ENCODE results near the gene STARD9. TPM values are rescaled to one million over a fixed set of nuclear protein-coding genes. Genes with fewer than 3 reads are reported as not detected.

STARD9 gene
- total and polyA plus RNA-seq, 10 of the 15 experiments (the other 5 are each of a cell fraction or from before 2014, with no cell fraction given), result 0.58 to 11.5 (median 6.1) TPM

DNA sequence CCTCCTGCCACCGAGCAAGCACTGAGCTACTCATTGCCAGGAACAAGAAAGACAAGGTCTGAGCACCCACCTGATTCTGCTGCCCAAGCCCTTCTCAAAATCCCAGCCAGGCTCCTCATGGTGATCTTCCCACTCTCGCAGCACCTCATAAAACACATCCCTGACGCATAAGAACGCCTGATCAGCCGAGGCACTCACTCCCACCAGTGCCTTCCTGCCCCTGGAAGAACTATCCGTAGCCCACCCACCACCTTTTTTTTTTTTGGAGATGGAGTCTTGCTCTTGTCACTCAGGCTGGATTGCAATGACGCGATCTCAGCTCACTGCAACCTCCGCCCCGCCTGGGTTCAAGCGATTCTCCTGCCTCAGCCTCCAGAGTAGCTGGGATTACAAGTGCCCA is 157.6 kb downstream of the STARD9 start:
- ATAC-seq (no peak), DNase-seq (ENCODE audit: low read depth, low spot score) (no peak), FAIRE-seq (no peak)
- no peak overlapping the region for H3K27ac ChIP-seq (ENCODE audit: control insufficient read depth, insufficient read depth)
- in situ Hi-C loops (cut with MboI), result no loop called here
- no peak overlapping the region for H3K4me2 ChIP-seq (ENCODE audit: control insufficient read depth, insufficient read depth)
- peaks cover 6% of the 10 kb centered on the region for H3K79me2 ChIP-seq (ENCODE audit: control insufficient read depth, insufficient read depth, low read length)
- H3K27me3 ChIP-seq (replicated peaks in 1 of 2; ENCODE audit: control insufficient read depth in 2 of 2, insufficient read depth in 2 of 2, low read length in 1 of 2), result no peaks in the 10 kb centered on the region
- H3K36me3 ChIP-seq (ENCODE audit: control insufficient read depth in 2 of 2, insufficient read depth in 2 of 2, low read length in 1 of 2), result peaks cover 8 to 15% of the 10 kb centered on the region in 2 experiments; a peak in 3 of 4 replicates
- no peaks in the 10 kb centered on the region for H4K20me1 ChIP-seq (ENCODE audit: control insufficient read depth, insufficient read depth)
- POLR2A ChIA-PET, result interaction anchor here (0.7 kb wide), 1 partner anchor 10 kb away, joined by 3 read pairs; no protein-coding TSS in a partner anchor
- no TSS peak for BruUV-seq (replicated peaks)
- no peak overlapping the region for H3K4me3 ChIP-seq
- intact Hi-C loops (cut with micrococcal nuclease; ENCODE audit: unreplicated experiment), result loop anchor here (10.0 kb wide), 1 partner anchor 192 kb away; the partner anchor contains the start of gene TTBK2
- H3K9ac ChIP-seq (ENCODE audit: control insufficient read depth, insufficient read depth, low read length), result no peak overlapping the region
- SMC1A ChIA-PET (ENCODE audit: uncharacterized antibody, unreplicated experiment), result no interaction called here
- RAD21 ChIA-PET (ENCODE audit: unreplicated experiment), result interaction anchor here (1.4 kb wide), 1 partner anchor 193 kb away, joined by 3 read pairs; no protein-coding TSS in a partner anchor
- no peaks in the 10 kb centered on the region for H3K9me3 ChIP-seq (replicated peaks; ENCODE audit: control insufficient read depth, insufficient read depth, low read length)
- CTCF ChIA-PET, result interaction anchor here (0.6 to 6.2 kb wide), 2 partner anchors 111 to 193 kb away, joined by 3 to 26 read pairs; no protein-coding TSS in a partner anchor
- peaks cover 18% of the 10 kb centered on the region for H3K4me1 ChIP-seq (ENCODE audit: control insufficient read depth, insufficient read depth, low read length)
- no peak for TF ChIP-seq GATAD2B (conservative IDR thresholded peaks at IDR 0.05; ENCODE audit: low read depth)
- TF ChIP-seq NFXL1 (IDR thresholded peaks at IDR 0.05; ENCODE audit: borderline replicate concordance), result no peak
- TF ChIP-seq, protein P1, sequence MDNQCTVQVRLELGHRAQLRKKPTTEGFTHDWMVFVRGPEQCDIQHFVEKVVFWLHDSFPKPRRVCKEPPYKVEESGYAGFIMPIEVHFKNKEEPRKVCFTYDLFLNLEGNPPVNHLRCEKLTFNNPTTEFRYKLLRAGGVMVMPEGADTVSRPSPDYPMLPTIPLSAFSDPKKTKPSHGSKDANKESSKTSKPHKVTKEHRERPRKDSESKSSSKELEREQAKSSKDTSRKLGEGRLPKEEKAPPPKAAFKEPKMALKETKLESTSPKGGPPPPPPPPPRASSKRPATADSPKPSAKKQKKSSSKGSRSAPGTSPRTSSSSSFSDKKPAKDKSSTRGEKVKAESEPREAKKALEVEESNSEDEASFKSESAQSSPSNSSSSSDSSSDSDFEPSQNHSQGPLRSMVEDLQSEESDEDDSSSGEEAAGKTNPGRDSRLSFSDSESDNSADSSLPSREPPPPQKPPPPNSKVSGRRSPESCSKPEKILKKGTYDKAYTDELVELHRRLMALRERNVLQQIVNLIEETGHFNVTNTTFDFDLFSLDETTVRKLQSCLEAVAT (IDR thresholded peaks at IDR 0.05), result no peak
- TF ChIP-seq RBBP5 (conservative IDR thresholded peaks at IDR 0.05), result no peak
- TF ChIP-seq MXI1 (IDR thresholded peaks at IDR 0.05; ENCODE audit: low read depth, low read length), result no peak
- no peak for TF ChIP-seq POLR2AphosphoS2 (IDR thresholded peaks at IDR 0.05; ENCODE audit: low read depth, low read length)
- TF ChIP-seq SMAD5 (IDR thresholded peaks at IDR 0.05; ENCODE audit: low read depth), result no peak
- no peak for TF ChIP-seq KLF5 (IDR thresholded peaks at IDR 0.05; ENCODE audit: partially characterized antibody)
- TF ChIP-seq, protein P2, sequence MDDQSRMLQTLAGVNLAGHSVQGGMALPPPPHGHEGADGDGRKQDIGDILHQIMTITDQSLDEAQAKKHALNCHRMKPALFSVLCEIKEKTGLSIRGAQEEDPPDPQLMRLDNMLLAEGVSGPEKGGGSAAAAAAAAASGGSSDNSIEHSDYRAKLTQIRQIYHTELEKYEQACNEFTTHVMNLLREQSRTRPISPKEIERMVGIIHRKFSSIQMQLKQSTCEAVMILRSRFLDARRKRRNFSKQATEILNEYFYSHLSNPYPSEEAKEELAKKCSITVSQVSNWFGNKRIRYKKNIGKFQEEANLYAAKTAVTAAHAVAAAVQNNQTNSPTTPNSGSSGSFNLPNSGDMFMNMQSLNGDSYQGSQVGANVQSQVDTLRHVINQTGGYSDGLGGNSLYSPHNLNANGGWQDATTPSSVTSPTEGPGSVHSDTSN (IDR thresholded peaks at IDR 0.05; ENCODE audit: insufficient replicate concordance, low read depth, low read length), result no peak
- no peak for TF ChIP-seq ATF7 (IDR thresholded peaks at IDR 0.05; ENCODE audit: low read depth)
- no peak for TF ChIP-seq NR2F1 (conservative IDR thresholded peaks at IDR 0.05)
- TF ChIP-seq NFYA (IDR thresholded peaks at IDR 0.05; ENCODE audit: borderline replicate concordance, low read depth, low read length), result no peak
- no peak for TF ChIP-seq TAF1 (IDR thresholded peaks at IDR 0.05; ENCODE audit: borderline replicate concordance, low read depth, low read length)
- no peak for TF ChIP-seq SMARCA5 (IDR thresholded peaks at IDR 0.05)
- TF ChIP-seq RUNX3 (IDR thresholded peaks at IDR 0.05; ENCODE audit: low read length), result no peak
- no peak for TF ChIP-seq ESRRA (IDR thresholded peaks at IDR 0.05; ENCODE audit: low read length)
- TF ChIP-seq CREB1 (IDR thresholded peaks at IDR 0.05; ENCODE audit: low read depth), result no peak
- no peak for TF ChIP-seq ATF2 (IDR thresholded peaks at IDR 0.05; ENCODE audit: low read length)
- TF ChIP-seq CREM (IDR thresholded peaks at IDR 0.05; ENCODE audit: low read depth), result no peak
- no peak for TF ChIP-seq MTA3 (IDR thresholded peaks at IDR 0.05; ENCODE audit: borderline replicate concordance, low read length)
- 96% methylated on average over 11 of the region's 11 CpGs for WGBS (ENCODE audit: insufficient coverage, insufficient replicate concordance, low lambda C conversion rate, missing lambda C conversion rate)
- no peak overlapping the region for H2AFZ ChIP-seq (ENCODE audit: control insufficient read depth, low read depth, low read length)

All from GM12878 (cell line).